PC-3 (cell line): ENCODE measurements around the gene FARS2.

Source experiments
- CTCF ChIP-seq: fragments of 300-600 bp; sonication (generic); conservative IDR thresholded peaks from 2 replicates; pipeline ENCODE4 v1.5.1; 2017; ENCODE audit warnings: antibody characterized with exemption, low read depth, mild to moderate bottlenecking, low read length
- EZH2 ChIP-seq: fragments of 300-600 bp; sonication (generic); IDR thresholded peaks from one replicate; pipeline ENCODE4 v1.6.1; 2017; ENCODE audit warnings: antibody characterized with exemption, mild to moderate bottlenecking, low read length; ENCODE audit not compliant: unreplicated experiment
- EZH2phosphoT487 ChIP-seq: fragments of 300-600 bp; sonication (generic); IDR thresholded peaks from 2 replicates; pipeline ENCODE4 v1.6.1; 2018; ENCODE audit warnings: mild to moderate bottlenecking, antibody characterized with exemption, low read length, borderline replicate concordance

- TF ChIP-seq CTCF = no peak
- no peak for TF ChIP-seq EZH2
- no peak for TF ChIP-seq EZH2phosphoT487
Measured at GRCh38 chr6:5537967-5538366, 276.7 kb downstream of the FARS2 start.
